ENCODE data around the gene PRICKLE3. TPM values are rescaled to one million over a fixed set of nuclear protein-coding genes. Genes with fewer than 3 reads are reported as not detected.

The PRICKLE3 gene
- total and polyA plus RNA-seq, 2 donors (not counting 1 experiment from before 2014, with no cell fraction given), result 2.7 to 7.4 TPM

- peak; percentile 85 for DNase-seq (ENCODE audit: low read depth in 2 of 2)
- peak overlapping the region; percentile 19 for H2AFZ ChIP-seq (ENCODE audit: low read length)
- no peaks in the 10 kb centered on the region for H4K20me1 ChIP-seq (ENCODE audit: control insufficient read depth, extremely low read depth, insufficient read depth, low read length)
- peak overlapping the region; percentile 83 for H3K4me2 ChIP-seq (ENCODE audit: extremely low read depth, insufficient read depth, low read length)
- no peaks in the 10 kb centered on the region for H3K9me3 ChIP-seq (ENCODE audit: control insufficient read depth, insufficient read depth, low read depth, low read length)
- peak overlapping the region; percentile 51 for H3K9ac ChIP-seq (ENCODE audit: insufficient read depth, low read length)
- no peaks in the 10 kb centered on the region for H3K36me3 ChIP-seq (ENCODE audit: control insufficient read depth, insufficient read depth, low read length)
- peak overlapping the region; percentile 86 for H3K27ac ChIP-seq (ENCODE audit: insufficient read depth, low read length)
- H3K79me2 ChIP-seq (ENCODE audit: control insufficient read depth, insufficient read depth, low read length), result peaks cover under 1% of the 10 kb centered on the region
- H3K4me3 ChIP-seq (replicated peaks in 1 of 4; ENCODE audit: control extremely low read depth in 1 of 4, insufficient read depth in 1 of 4, low read depth in 3 of 4, low read length in 4 of 4), result peak overlapping the region; percentile 16 to 50 (median 46)
- no peaks in the 10 kb centered on the region for H3K27me3 ChIP-seq (ENCODE audit: control insufficient read depth, insufficient read depth, low read length)
- peaks cover 3% of the 10 kb centered on the region for H3K4me1 ChIP-seq (ENCODE audit: control insufficient read depth, extremely low read depth, insufficient read depth, low read length)
- TF ChIP-seq, protein P1, sequence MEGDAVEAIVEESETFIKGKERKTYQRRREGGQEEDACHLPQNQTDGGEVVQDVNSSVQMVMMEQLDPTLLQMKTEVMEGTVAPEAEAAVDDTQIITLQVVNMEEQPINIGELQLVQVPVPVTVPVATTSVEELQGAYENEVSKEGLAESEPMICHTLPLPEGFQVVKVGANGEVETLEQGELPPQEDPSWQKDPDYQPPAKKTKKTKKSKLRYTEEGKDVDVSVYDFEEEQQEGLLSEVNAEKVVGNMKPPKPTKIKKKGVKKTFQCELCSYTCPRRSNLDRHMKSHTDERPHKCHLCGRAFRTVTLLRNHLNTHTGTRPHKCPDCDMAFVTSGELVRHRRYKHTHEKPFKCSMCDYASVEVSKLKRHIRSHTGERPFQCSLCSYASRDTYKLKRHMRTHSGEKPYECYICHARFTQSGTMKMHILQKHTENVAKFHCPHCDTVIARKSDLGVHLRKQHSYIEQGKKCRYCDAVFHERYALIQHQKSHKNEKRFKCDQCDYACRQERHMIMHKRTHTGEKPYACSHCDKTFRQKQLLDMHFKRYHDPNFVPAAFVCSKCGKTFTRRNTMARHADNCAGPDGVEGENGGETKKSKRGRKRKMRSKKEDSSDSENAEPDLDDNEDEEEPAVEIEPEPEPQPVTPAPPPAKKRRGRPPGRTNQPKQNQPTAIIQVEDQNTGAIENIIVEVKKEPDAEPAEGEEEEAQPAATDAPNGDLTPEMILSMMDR (conservative IDR thresholded peaks at IDR 0.05 in 1 of 2, IDR thresholded peaks at IDR 0.05 in 1 of 2; ENCODE audit: low read depth in 1 of 2, low read length in 2 of 2), result no peak
- TF ChIP-seq EZH2 (IDR thresholded peaks at IDR 0.05; ENCODE audit: low read length, missing control alignments), result no peak
Measured at GRCh38 chrX:49166914-49167739, 19.0 kb downstream of the PRICKLE3 start.

GRCh38 chrX:49165901-49166881 lies 20.0 kb downstream of the PRICKLE3 start:
- H3K4me2 ChIP-seq (ENCODE audit: extremely low read depth, insufficient read depth, low read length), result peak overlapping the region; percentile 83
- H3K4me1 ChIP-seq (ENCODE audit: control insufficient read depth, extremely low read depth, insufficient read depth, low read length), result peaks cover 3% of the 10 kb centered on the region
- H3K36me3 ChIP-seq (ENCODE audit: control insufficient read depth, insufficient read depth, low read length), result no peaks in the 10 kb centered on the region
- H3K79me2 ChIP-seq (ENCODE audit: control insufficient read depth, insufficient read depth, low read length), result no peaks in the 10 kb centered on the region
- H3K27me3 ChIP-seq (ENCODE audit: control insufficient read depth, insufficient read depth, low read length), result no peaks in the 10 kb centered on the region
- DNase-seq (ENCODE audit: low read depth in 2 of 2), result peak; percentile 76 to 79
- H3K9ac ChIP-seq (ENCODE audit: insufficient read depth, low read length), result peak overlapping the region; percentile 51
- no peak overlapping the region for H2AFZ ChIP-seq (ENCODE audit: low read length)
- H3K4me3 ChIP-seq (replicated peaks in 1 of 4; ENCODE audit: control extremely low read depth in 1 of 4, insufficient read depth in 1 of 4, low read depth in 3 of 4, low read length in 4 of 4), result peak overlapping the region; percentile 16 to 49 (median 31)
- TF ChIP-seq EZH2 (IDR thresholded peaks at IDR 0.05; ENCODE audit: low read length, missing control alignments), result no peak
- TF ChIP-seq, protein P1 (conservative IDR thresholded peaks at IDR 0.05 in 1 of 2, IDR thresholded peaks at IDR 0.05 in 1 of 2; ENCODE audit: low read depth in 1 of 2, low read length in 2 of 2), result peak in 1 of 2 donors; percentile 29
- no peaks in the 10 kb centered on the region for H4K20me1 ChIP-seq (ENCODE audit: control insufficient read depth, extremely low read depth, insufficient read depth, low read length)
- H3K9me3 ChIP-seq (ENCODE audit: control insufficient read depth, insufficient read depth, low read depth, low read length), result no peaks in the 10 kb centered on the region
- peak overlapping the region; percentile 86 for H3K27ac ChIP-seq (ENCODE audit: insufficient read depth, low read length)

All from fibroblast of lung (primary cell).